H1 (cell line): ENCODE data around the gene MSI2. TPM values are rescaled to one million over a fixed set of nuclear protein-coding genes. Genes with fewer than 3 reads are reported as not detected.

Experiments
- CTCF ChIA-PET: fragments of 300-600 bp; sonication (Branson Sonifier 250); formaldehyde crosslinking; loops from one replicate; lab custom pipeline; 2021; ENCODE audit not compliant: partially characterized antibody; lab: Charles Lee
- POLR2A ChIA-PET: fragments of 300-600 bp; sonication (Branson Sonifier 250); formaldehyde crosslinking; loops from one replicate; lab custom pipeline; 2021; ENCODE audit warnings: inconsistent platforms; ENCODE audit not compliant: partially characterized antibody; lab: Charles Lee
- DNase-seq, 2 experiments: peaks; one replicate each; pipeline versions ENCODE4 v3.0.0 to v3.0.0-alpha.2; 2010 to 2022; ENCODE audit warnings: low spot score in 2 of 2, low read depth in 1 of 2, mixed read lengths in 1 of 2
- FAIRE-seq: peaks from 2 replicates; lab custom pipeline; 2011; peaks lifted over from hg19 to GRCh38; lab: Jason Lieb, UNC
- H2AFZ ChIP-seq: 2 replicates; pipeline ENCODE4 v1.8.1; 2012; ENCODE audit warnings: low read length, inconsistent platforms
- H2AK5ac ChIP-seq: 2 replicates; pipeline ENCODE4 v1.6.1; 2013; ENCODE audit warnings: low read depth, low read length
- H2BK120ac ChIP-seq: replicated peaks from 2 replicates; pipeline ENCODE3; 2013; ENCODE audit warnings: low read depth, low read length, inconsistent platforms
- H2BK12ac ChIP-seq: 2 replicates; pipeline ENCODE4 v1.6.1; 2013; ENCODE audit warnings: low read depth, low read length
- H2BK15ac ChIP-seq: 2 replicates; pipeline ENCODE4 v1.6.1; 2013; ENCODE audit warnings: low read length
- H2BK20ac ChIP-seq: 2 replicates; pipeline ENCODE4 v1.6.1; 2013; ENCODE audit warnings: low read length
- H2BK5ac ChIP-seq: 2 replicates; pipeline ENCODE4 v1.6.1; 2013; ENCODE audit warnings: low read depth, low read length
- H3K14ac ChIP-seq: 2 replicates; pipeline ENCODE4 v1.6.1; 2013; ENCODE audit warnings: inconsistent platforms; ENCODE audit not compliant: insufficient read length
- H3K18ac ChIP-seq: 2 replicates; pipeline ENCODE4 v1.6.1; 2013; ENCODE audit warnings: low read length; ENCODE audit errors: extremely low read depth
- H3K23ac ChIP-seq: 2 replicates; pipeline ENCODE4 v1.6.1; 2013; ENCODE audit warnings: inconsistent platforms; ENCODE audit not compliant: insufficient read length
- H3K23me2 ChIP-seq: 2 replicates; pipeline ENCODE4 v1.6.1; 2013; ENCODE audit warnings: low read depth, low read length
- H3K27ac ChIP-seq: 2 replicates; pipeline ENCODE4 v1.6.1; 2011; ENCODE audit warnings: low read depth, low read length, inconsistent platforms
- H3K27me3 ChIP-seq, 4 experiments: replicated peaks in 1 of 4; 1 replicate in 1 of 4; 2 replicates in 3 of 4; pipeline versions ENCODE4 v1.6.1 to v1.8.1; 2011 to 2013; ENCODE audit warnings: low read length in 3 of 4, mild to moderate bottlenecking in 3 of 4, inconsistent platforms in 2 of 4, mixed read lengths in 2 of 4, moderate library complexity in 1 of 4; ENCODE audit not compliant: control insufficient read depth in 3 of 4, insufficient read depth in 3 of 4; ENCODE audit errors: extremely low read depth in 1 of 4
- H3K36me3 ChIP-seq, 4 experiments: 2 replicates each; pipeline versions ENCODE4 v1.6.1 to v1.8.1; 2011 to 2013; ENCODE audit warnings: mild to moderate bottlenecking in 4 of 4, low read length in 3 of 4, moderate library complexity in 2 of 4, control low read depth in 1 of 4, inconsistent platforms in 1 of 4; ENCODE audit not compliant: insufficient read depth in 4 of 4, control insufficient read depth in 2 of 4
- H3K4ac ChIP-seq: replicated peaks from 2 replicates; pipeline ENCODE3; 2013; ENCODE audit warnings: low read length, low read depth, mixed read lengths, inconsistent platforms; ENCODE audit not compliant: insufficient read length
- H3K4me1 ChIP-seq, 4 experiments: replicated peaks in 1 of 4; 1 replicate in 1 of 4; 2 replicates in 3 of 4; pipeline versions ENCODE4 v1.6.1 to v1.8.1; 2011 to 2013; ENCODE audit warnings: low read length in 3 of 4, inconsistent platforms in 2 of 4, mixed read lengths in 1 of 4; ENCODE audit not compliant: insufficient read depth in 4 of 4, control insufficient read depth in 3 of 4
- H3K4me2 ChIP-seq, 2 experiments: 2 replicates each; pipeline versions ENCODE4 v1.6.1 to v1.8.1; 2011 to 2013; ENCODE audit warnings: low read depth in 2 of 2, low read length in 2 of 2, control low read depth in 1 of 2, inconsistent platforms in 1 of 2, mild to moderate bottlenecking in 1 of 2; ENCODE audit not compliant: insufficient read depth in 1 of 2
- H3K4me3 ChIP-seq, 4 experiments: fragments of 200-600, 300-600 bp in 1 of 4; sonication (generic), shearing (Covaris generic), sonication (Bioruptor Twin) in 1 of 4; 2 replicates each; pipeline versions ENCODE4 v1.5.1 to v1.8.1; 2011 to 2016; ENCODE audit warnings: low read length in 4 of 4, low read depth in 3 of 4, control low read depth in 2 of 4, inconsistent platforms in 2 of 4, mild to moderate bottlenecking in 2 of 4, mixed read lengths in 1 of 4, moderate library complexity in 1 of 4; ENCODE audit not compliant: insufficient read depth in 2 of 4; ENCODE audit errors: extremely low read depth in 1 of 4
- H3K56ac ChIP-seq: replicated peaks from 2 replicates; pipeline ENCODE3; 2013; ENCODE audit warnings: low read depth, mild to moderate bottlenecking, mixed read lengths, low read length, inconsistent platforms; ENCODE audit not compliant: insufficient read length
- H3K79me1 ChIP-seq: 2 replicates; pipeline ENCODE4 v1.6.1; 2013; ENCODE audit warnings: low read depth, low read length, control low read depth
- H3K79me2 ChIP-seq, 2 experiments: 2 replicates each; pipeline versions ENCODE4 v1.6.1 to v1.8.1; 2012 to 2013; ENCODE audit warnings: low read length in 2 of 2, mild to moderate bottlenecking in 2 of 2, inconsistent platforms in 1 of 2; ENCODE audit not compliant: insufficient read depth in 2 of 2, control insufficient read depth in 1 of 2
- H3K9ac ChIP-seq, 4 experiments: replicated peaks in 1 of 4; 1 replicate in 1 of 4; 2 replicates in 3 of 4; pipeline versions ENCODE4 v1.6.1 to v1.8.1; 2011 to 2013; ENCODE audit warnings: low read depth in 3 of 4, low read length in 3 of 4, control low read depth in 2 of 4, mild to moderate bottlenecking in 2 of 4, moderate library complexity in 2 of 4, inconsistent platforms in 1 of 4; ENCODE audit errors: extremely low read depth in 1 of 4
- H3K9me3 ChIP-seq, 2 experiments: 2 replicates each; pipeline versions ENCODE4 v1.6.1 to v1.8.1; 2012 to 2013; ENCODE audit warnings: mild to moderate bottlenecking in 2 of 2, moderate library complexity in 2 of 2, control low read depth in 1 of 2, inconsistent platforms in 1 of 2, low read depth in 1 of 2, low read length in 1 of 2, mixed read lengths in 1 of 2; ENCODE audit not compliant: insufficient read depth in 2 of 2
- H4K20me1 ChIP-seq, 2 experiments: replicated peaks in 1 of 2; 2 replicates each; pipeline versions ENCODE3 to v1.8.1; 2011 to 2013; ENCODE audit warnings: inconsistent platforms in 2 of 2, low read length in 2 of 2, mild to moderate bottlenecking in 1 of 2; ENCODE audit not compliant: insufficient read depth in 2 of 2, control insufficient read depth in 1 of 2
- H4K5ac ChIP-seq: 2 replicates; pipeline ENCODE4 v1.6.1; 2013; ENCODE audit warnings: low read length, low read depth, mixed read lengths, inconsistent platforms; ENCODE audit not compliant: insufficient read length
- H4K8ac ChIP-seq: 2 replicates; pipeline ENCODE4 v1.8.0; 2013; ENCODE audit warnings: mild to moderate bottlenecking, moderate library complexity, low read length, inconsistent platforms; ENCODE audit not compliant: insufficient read depth; ENCODE audit errors: extremely low read depth
- H4K91ac ChIP-seq: replicated peaks from 2 replicates; pipeline ENCODE3; 2013; ENCODE audit warnings: low read length, mixed read lengths, inconsistent platforms; ENCODE audit not compliant: insufficient read length
- EP300 ChIP-seq, 2 experiments: IDR thresholded peaks; 1 replicate in 1 of 2; 2 replicates in 1 of 2; pipeline ENCODE4 v1.6.1; 2011 to 2012; ENCODE audit warnings: low read depth in 2 of 2, low read length in 2 of 2, mild to moderate bottlenecking in 2 of 2, borderline replicate concordance in 1 of 2, inconsistent platforms in 1 of 2, moderate library complexity in 1 of 2
- HDAC2 ChIP-seq, 2 experiments: fragments of 300-600 bp in 1 of 2; sonication (generic) in 1 of 2; IDR thresholded peaks; 2 replicates each; pipeline ENCODE4 v1.6.1; 2011 to 2012; ENCODE audit warnings: low read depth in 2 of 2, low read length in 2 of 2, mild to moderate bottlenecking in 2 of 2, moderate library complexity in 2 of 2, borderline replicate concordance in 1 of 2, inconsistent platforms in 1 of 2
- KDM1A ChIP-seq: fragments of 200-600, 300-600 bp; sonication (generic); IDR thresholded peaks from 2 replicates; pipeline ENCODE4 v1.7.1; 2016; ENCODE audit warnings: mild to moderate bottlenecking, low read length, borderline replicate concordance
- KDM4A ChIP-seq: IDR thresholded peaks from one replicate; pipeline ENCODE4 v1.7.1; 2012; ENCODE audit warnings: low read depth, mild to moderate bottlenecking, moderate library complexity, low read length, inconsistent platforms; ENCODE audit not compliant: severe bottlenecking
- NANOG ChIP-seq: IDR thresholded peaks from 2 replicates; pipeline ENCODE4 v1.6.1; 2011; ENCODE audit warnings: low read length, low read depth, mild to moderate bottlenecking, inconsistent platforms; ENCODE audit not compliant: insufficient read depth, poor library complexity, severe bottlenecking
- POU5F1 ChIP-seq: IDR thresholded peaks from 2 replicates; pipeline ENCODE4 v1.6.1; 2011; ENCODE audit warnings: low read depth, mild to moderate bottlenecking, low read length, moderate library complexity
- RAD21 ChIP-seq, 2 experiments: IDR thresholded peaks in 1 of 2; conservative IDR thresholded peaks in 1 of 2; 2 replicates each; pipeline ENCODE4 v1.6.1; 2011; ENCODE audit warnings: low read depth in 2 of 2, low read length in 2 of 2, improper control_type of control experiment in 1 of 2, inconsistent platforms in 1 of 2, mild to moderate bottlenecking in 1 of 2, moderate library complexity in 1 of 2
- RBBP5 ChIP-seq: IDR thresholded peaks from 2 replicates; pipeline ENCODE4 v1.7.1; 2012; ENCODE audit warnings: low read depth, mild to moderate bottlenecking, inconsistent platforms, low read length, moderate library complexity, borderline replicate concordance
- RFX5 ChIP-seq: IDR thresholded peaks from 2 replicates; pipeline ENCODE4 v1.6.1; 2011; ENCODE audit warnings: low read depth, low read length, improper control_type of control experiment, borderline replicate concordance
- SP1 ChIP-seq: IDR thresholded peaks from 2 replicates; pipeline ENCODE4 v1.6.1; 2011; ENCODE audit warnings: low read depth, low read length
- SUZ12 ChIP-seq: fragments of 200-600 bp; sonication (generic); IDR thresholded peaks from 2 replicates; pipeline ENCODE4 v1.6.1; 2012; ENCODE audit warnings: mild to moderate bottlenecking, inconsistent platforms, low read length, moderate library complexity, mixed read lengths
- WGBS, 2 experiments: shearing (Covaris generic) in 1 of 2; methylation state at CpG; one replicate each; pipeline versions ENCODE4 v1.1.6 to v1.1.7; 2013 to 2015; ENCODE audit warnings: low lambda C conversion rate in 2 of 2, mixed read lengths in 2 of 2, inconsistent platforms in 1 of 2, low coverage in 1 of 2, missing lambda C conversion rate in 1 of 2; ENCODE audit not compliant: insufficient replicate concordance in 2 of 2, insufficient coverage in 1 of 2, insufficient read length in 1 of 2; ENCODE audit errors: extremely low coverage in 1 of 2, missing lambda C conversion rate in 1 of 2; 5-methylcytosine and 5-hydroxymethylcytosine counted together
- polyA plus RNA-seq, 7 experiments: library from polyadenylated mRNA; depleted of rRNA in 3 of 7; stranded (reverse) in 5 of 7; unstranded in 2 of 7; fragments of >200 nt in 5 of 7; fragments of 200-250 nt in 2 of 7; gene quantifications; 1 replicate in 5 of 7; 2 replicates in 1 of 7; 4 replicates in 1 of 7; pipeline versions ENCODE4 v1.2.1 to v1.2.3, GENCODE V29; 2011 to 2013; ENCODE audit warnings: missing spikeins in 2 of 7, mixed read lengths in 2 of 7
- total RNA-seq: library from RNA; stranded (reverse); fragmentation: NEBNext Ultra II Directional; extraction: Animal tissue kit (Norgen Biotek cat#: 25700); gene quantifications from 2 replicates; pipeline ENCODE4 v1.2.1, GENCODE V29; 2021

Gene MSI2
- total and polyA plus RNA-seq, 2 of the 8 experiments (the other 6 are each of a cell fraction or from before 2014, with no cell fraction given): 36.7 to 80.6 TPM

DNA sequence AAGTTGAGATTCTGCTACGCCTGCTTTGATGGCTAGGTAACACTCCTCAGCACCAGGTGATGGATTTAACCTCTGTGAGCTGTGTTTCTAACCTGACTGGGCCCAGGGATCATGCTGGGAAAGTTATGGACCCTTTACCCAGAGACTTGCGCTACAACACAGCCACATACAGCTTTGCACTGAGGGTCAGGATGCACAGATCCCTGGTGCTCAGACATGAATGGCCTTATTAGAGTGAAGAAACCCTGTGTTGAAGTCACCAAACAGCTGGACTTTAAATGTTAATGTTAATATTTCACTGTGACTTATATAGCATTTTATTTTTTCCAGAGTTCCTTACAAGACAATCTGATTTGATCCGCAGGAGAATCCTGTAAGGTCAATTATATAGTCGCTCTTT lies 114.3 kb downstream of the MSI2 start:
- Histone ChIP-seq H4K20me1 (peaks cover 0 to 9% of the 10 kb centered on the region in 2 experiments), H3K9ac (no peak overlapping the region), H2BK120ac (no peak overlapping the region), H3K36me3 (peaks cover 0 to 2% (median 0%) of the 10 kb centered on the region in 4 experiments; a peak in 4 of 8 replicates), H3K27me3 (no peaks in the 10 kb centered on the region), H3K14ac (no peak overlapping the region), H2BK12ac (no peak overlapping the region; the same call in 1 of the 2 replicates), H3K18ac (no peak overlapping the region), H3K79me1 (peaks cover 7% of the 10 kb centered on the region), H2BK20ac (no peak overlapping the region), H3K23me2 (no peaks in the 10 kb centered on the region), H3K79me2 (peaks cover 0 to 34% of the 10 kb centered on the region in 2 experiments; a peak in 2 of 4 replicates), H3K4ac (no peak overlapping the region), H3K9me3 (peaks cover 3 to 5% of the 10 kb centered on the region in 2 experiments; a peak in 1 of 4 replicates), H2BK5ac (no peak overlapping the region), H4K91ac (no peak overlapping the region), H2AK5ac (no peak overlapping the region), H2AFZ (no peak overlapping the region), H4K5ac (no peak overlapping the region), H3K23ac (no peak overlapping the region), H4K8ac (no peak overlapping the region), H3K4me2 (no peak overlapping the region), H3K4me1 (peaks cover 2 to 15% (median 8%) of the 10 kb centered on the region in 4 experiments; a peak in 6 of 7 replicates), H3K56ac (no peak overlapping the region), H2BK15ac (no peak overlapping the region), H3K27ac (no peak overlapping the region), H3K4me3 (no peak overlapping the region)
- DNase-seq: no peak
- TF ChIP-seq SP1 (no peak), POU5F1 (no peak), EP300 (IDR thresholded peaks at IDR 0.05; ENCODE audit: borderline replicate concordance in 1 of 2, low read depth in 2 of 2, low read length in 2 of 2) (no peak), SUZ12 (no peak), KDM1A (no peak), RAD21 (IDR thresholded peaks at IDR 0.05 in 1 of 2, conservative IDR thresholded peaks at IDR 0.05 in 1 of 2; ENCODE audit: low read depth in 2 of 2, low read length in 2 of 2) (no peak), NANOG (no peak), KDM4A (no peak), RFX5 (no peak), HDAC2 (IDR thresholded peaks at IDR 0.05; ENCODE audit: borderline replicate concordance in 1 of 2, low read depth in 2 of 2, low read length in 2 of 2) (no peak), RBBP5 (no peak)
- CTCF ChIA-PET: interaction anchor here (0.7 to 1.6 kb wide), 3 partner anchors 16 to 125 kb away, joined by 3 read pairs; no protein-coding TSS in a partner anchor
- 93% methylated on average over 4 of the region's 4 CpGs; no CpG with 5 or more reads in 1 of the 2 experiments for WGBS, 2 experiments
- no peak for FAIRE-seq
- POLR2A ChIA-PET: interaction anchor here (0.6 kb wide), 1 partner anchor 99 kb away, joined by 3 read pairs; no protein-coding TSS in a partner anchor
